HL-60 (cell line): ENCODE measurements around the gene ZSCAN20.
"Not testable (repeated sequence)": the region's sequence is repeated elsewhere in the genome, so short reads cannot be mapped to it uniquely, and the experiment has no call there.

Experiments
- DNase-seq, 2 experiments: peaks; one replicate each; pipeline ENCODE4 v3.0.0-alpha.2; 2010 to 2020; ENCODE audit warnings: low read depth in 1 of 2, low spot score in 1 of 2
- H3K27ac ChIP-seq: fragments of 250-450 bp; sonication (Bioruptor Pico); replicated peaks from 2 replicates; pipeline ENCODE4 v1.5.1; 2020; ENCODE audit warnings: mild to moderate bottlenecking, moderate library complexity
- H3K27me3 ChIP-seq: fragments of 250-450 bp; sonication (Bioruptor Pico); 2 replicates; pipeline ENCODE4 v1.5.1; 2021; ENCODE audit warnings: mild to moderate bottlenecking, moderate library complexity; ENCODE audit not compliant: insufficient read depth, poor library complexity, severe bottlenecking
- H3K4me3 ChIP-seq: replicated peaks from 2 replicates; pipeline ENCODE4 v1.5.1; 2011; ENCODE audit warnings: mild to moderate bottlenecking, control low read depth, low read length; ENCODE audit not compliant: insufficient read depth
- GABPA ChIP-seq: IDR thresholded peaks from 2 replicates; pipeline ENCODE4 v1.6.1; 2012; ENCODE audit warnings: low read depth
- POLR2AphosphoS5 ChIP-seq: IDR thresholded peaks from 2 replicates; pipeline ENCODE4 v1.6.1; 2012; ENCODE audit warnings: low read depth
- SPI1 ChIP-seq: IDR thresholded peaks from 2 replicates; pipeline ENCODE4 v1.6.1; 2012; ENCODE audit warnings: low read depth, mild to moderate bottlenecking, borderline replicate concordance
- TF ChIP-seq, protein P1 (sequence below): IDR thresholded peaks from 2 replicates; pipeline ENCODE4 v1.6.1; 2012; ENCODE audit warnings: low read depth; ENCODE audit not compliant: insufficient replicate concordance
- TF ChIP-seq, protein P2 (sequence below): IDR thresholded peaks from one replicate; pipeline ENCODE4 v1.5.1; 2011; ENCODE audit warnings: low read length, control low read depth, inconsistent platforms; ENCODE audit not compliant: insufficient read depth

Gene ZSCAN20

DNA sequence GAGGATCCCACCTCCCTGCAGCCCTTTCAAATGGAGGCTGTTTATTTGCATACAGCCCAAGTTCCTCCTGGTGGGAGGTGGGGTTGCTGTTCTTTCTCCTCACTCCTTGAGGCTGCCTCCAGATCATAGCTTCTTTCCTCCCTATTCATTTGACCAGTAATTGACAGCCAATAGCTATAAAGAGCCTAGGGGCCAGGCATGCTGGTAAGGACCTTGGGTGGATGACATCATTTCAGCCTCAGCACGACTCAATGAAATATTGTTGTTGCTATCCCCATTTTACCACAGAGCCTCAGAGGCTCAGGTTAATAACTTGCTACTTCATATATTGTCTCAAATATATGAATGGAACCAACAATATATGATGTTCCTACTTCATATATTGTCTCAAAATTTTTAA, 31.1 kb downstream of the ZSCAN20 start:
- TF ChIP-seq, protein P1, sequence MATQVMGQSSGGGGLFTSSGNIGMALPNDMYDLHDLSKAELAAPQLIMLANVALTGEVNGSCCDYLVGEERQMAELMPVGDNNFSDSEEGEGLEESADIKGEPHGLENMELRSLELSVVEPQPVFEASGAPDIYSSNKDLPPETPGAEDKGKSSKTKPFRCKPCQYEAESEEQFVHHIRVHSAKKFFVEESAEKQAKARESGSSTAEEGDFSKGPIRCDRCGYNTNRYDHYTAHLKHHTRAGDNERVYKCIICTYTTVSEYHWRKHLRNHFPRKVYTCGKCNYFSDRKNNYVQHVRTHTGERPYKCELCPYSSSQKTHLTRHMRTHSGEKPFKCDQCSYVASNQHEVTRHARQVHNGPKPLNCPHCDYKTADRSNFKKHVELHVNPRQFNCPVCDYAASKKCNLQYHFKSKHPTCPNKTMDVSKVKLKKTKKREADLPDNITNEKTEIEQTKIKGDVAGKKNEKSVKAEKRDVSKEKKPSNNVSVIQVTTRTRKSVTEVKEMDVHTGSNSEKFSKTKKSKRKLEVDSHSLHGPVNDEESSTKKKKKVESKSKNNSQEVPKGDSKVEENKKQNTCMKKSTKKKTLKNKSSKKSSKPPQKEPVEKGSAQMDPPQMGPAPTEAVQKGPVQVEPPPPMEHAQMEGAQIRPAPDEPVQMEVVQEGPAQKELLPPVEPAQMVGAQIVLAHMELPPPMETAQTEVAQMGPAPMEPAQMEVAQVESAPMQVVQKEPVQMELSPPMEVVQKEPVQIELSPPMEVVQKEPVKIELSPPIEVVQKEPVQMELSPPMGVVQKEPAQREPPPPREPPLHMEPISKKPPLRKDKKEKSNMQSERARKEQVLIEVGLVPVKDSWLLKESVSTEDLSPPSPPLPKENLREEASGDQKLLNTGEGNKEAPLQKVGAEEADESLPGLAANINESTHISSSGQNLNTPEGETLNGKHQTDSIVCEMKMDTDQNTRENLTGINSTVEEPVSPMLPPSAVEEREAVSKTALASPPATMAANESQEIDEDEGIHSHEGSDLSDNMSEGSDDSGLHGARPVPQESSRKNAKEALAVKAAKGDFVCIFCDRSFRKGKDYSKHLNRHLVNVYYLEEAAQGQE = no peak
- TF ChIP-seq GABPA (no peak), POLR2AphosphoS5 (no peak), SPI1 (no peak)
- TF ChIP-seq, protein P2, sequence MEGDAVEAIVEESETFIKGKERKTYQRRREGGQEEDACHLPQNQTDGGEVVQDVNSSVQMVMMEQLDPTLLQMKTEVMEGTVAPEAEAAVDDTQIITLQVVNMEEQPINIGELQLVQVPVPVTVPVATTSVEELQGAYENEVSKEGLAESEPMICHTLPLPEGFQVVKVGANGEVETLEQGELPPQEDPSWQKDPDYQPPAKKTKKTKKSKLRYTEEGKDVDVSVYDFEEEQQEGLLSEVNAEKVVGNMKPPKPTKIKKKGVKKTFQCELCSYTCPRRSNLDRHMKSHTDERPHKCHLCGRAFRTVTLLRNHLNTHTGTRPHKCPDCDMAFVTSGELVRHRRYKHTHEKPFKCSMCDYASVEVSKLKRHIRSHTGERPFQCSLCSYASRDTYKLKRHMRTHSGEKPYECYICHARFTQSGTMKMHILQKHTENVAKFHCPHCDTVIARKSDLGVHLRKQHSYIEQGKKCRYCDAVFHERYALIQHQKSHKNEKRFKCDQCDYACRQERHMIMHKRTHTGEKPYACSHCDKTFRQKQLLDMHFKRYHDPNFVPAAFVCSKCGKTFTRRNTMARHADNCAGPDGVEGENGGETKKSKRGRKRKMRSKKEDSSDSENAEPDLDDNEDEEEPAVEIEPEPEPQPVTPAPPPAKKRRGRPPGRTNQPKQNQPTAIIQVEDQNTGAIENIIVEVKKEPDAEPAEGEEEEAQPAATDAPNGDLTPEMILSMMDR = no peak
- Histone ChIP-seq H3K27ac (no peak overlapping the region), H3K4me3 (no peak overlapping the region), H3K27me3 (no peaks in the 10 kb centered on the region)
- no peak for DNase-seq

DNA sequence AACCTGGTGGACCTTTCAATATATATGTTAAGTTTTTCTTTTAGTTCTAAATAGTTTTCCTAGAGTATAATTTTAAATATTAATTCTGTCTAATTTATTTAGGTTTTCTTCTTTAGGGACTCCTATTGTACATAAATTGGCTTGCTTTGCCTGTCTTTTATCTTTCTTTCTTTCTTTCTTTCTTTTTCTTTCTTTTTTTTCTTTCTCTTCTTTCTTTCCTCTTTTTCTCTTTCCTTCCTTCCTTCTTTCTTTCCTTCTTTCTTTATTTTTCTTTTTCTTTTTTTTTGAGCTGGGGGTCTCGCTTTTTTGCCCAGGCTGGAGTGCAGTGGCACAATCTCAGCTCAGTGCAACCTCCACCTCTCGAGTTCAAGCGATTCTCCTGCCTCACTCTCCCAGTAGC, 35.2 kb downstream of the ZSCAN20 start:
- no peaks in the 10 kb centered on the region for H3K27me3 ChIP-seq
- no peak for TF ChIP-seq SPI1
- TF ChIP-seq, protein P1 = no peak
- H3K4me3 ChIP-seq = no peak overlapping the region
- DNase-seq = no peak
- H3K27ac ChIP-seq = no peak overlapping the region

DNA sequence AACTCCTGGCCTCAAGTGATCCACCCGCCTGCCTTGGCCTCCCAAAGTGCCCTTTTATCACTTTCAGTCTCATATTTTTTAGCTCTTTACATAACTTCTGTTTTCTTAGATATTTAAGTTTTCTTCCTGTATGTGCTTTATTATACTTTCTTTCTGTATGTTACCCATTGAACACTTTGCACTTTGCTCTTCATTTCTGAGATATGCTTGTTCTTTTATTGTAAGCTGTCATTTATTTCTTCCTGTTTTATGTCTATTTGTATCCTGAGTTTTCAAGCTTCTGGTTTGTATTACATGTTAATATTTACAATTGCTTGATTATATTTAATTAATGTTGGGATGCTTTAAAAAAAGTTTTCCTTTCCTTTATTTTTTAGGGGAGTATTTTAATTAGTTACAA, 35.7 kb downstream of the ZSCAN20 start:
- no peak overlapping the region for H3K4me3 ChIP-seq
- H3K27ac ChIP-seq = no peak overlapping the region
- no peak for TF ChIP-seq POLR2AphosphoS5
- TF ChIP-seq, protein P1 = no peak
- TF ChIP-seq, protein P2 = no peak
- TF ChIP-seq GABPA = no peak
- no peak for TF ChIP-seq SPI1
- no peak for DNase-seq
- H3K27me3 ChIP-seq = no peaks in the 10 kb centered on the region

DNA sequence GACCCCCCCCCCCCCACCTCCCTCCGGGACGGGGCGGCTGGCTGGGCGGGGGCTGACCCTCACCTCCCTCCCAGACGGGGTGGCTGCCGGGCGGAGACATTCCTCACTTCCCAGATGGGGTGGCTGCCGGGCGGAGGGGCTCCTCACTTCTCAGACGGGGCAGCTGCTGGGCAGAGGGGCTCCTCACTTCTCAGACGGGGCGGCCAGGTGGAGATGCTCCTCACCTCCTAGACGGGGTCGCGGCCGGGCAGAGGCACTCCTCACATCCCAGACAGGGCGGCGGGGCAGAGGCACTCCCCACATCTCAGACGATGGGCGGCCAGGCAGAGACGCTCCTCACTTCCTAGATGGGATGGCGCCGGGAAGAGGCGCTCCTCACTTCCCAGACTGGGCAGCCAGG, 36.8 kb downstream of the ZSCAN20 start:
- H3K27me3 ChIP-seq, H3K4me3 ChIP-seq, H3K27ac ChIP-seq, DNase-seq: not testable (repeated sequence)
